ENCODE data around the gene ZBTB5.
"Not testable (repeated sequence)": the region's sequence is repeated elsewhere in the genome, so short reads cannot be mapped to it uniquely, and the experiment has no call there.

Gene ZBTB5

DNA sequence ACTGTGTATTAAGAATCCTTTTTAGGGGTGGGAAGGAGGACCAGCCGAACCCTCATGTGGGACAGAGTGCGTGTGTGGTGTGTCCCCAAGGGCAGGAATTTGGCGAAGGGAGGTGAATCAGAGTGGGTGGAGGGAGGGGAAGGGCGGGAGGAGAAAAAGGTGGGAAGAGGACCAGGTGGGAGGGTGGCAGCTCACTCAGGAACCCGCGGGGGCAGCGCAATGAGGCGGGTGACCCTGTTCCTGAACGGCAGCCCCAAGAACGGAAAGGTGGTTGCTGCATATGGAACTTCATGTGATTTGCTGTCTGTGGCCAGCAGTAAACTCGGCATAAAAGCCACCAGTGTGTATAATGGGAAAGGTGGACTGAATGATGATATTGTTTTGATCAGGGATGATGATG, 11.7 kb upstream of the ZBTB5 start:
- Histone ChIP-seq H3K4me1 (ENCODE audit: insufficient read depth, low read length) (no peaks in the 10 kb centered on the region), H3K4me3 (ENCODE audit: low read depth in 1 of 2, low read length in 2 of 2) (no peak overlapping the region), H3K36me3 (ENCODE audit: insufficient read depth, low read length) (no peaks in the 10 kb centered on the region), H3K9me3 (ENCODE audit: insufficient read depth, low read length, severe bottlenecking) (peaks cover 9% of the 10 kb centered on the region), H3K27me3 (ENCODE audit: insufficient read depth, low read length, poor library complexity) (no peaks in the 10 kb centered on the region), H3K9ac (ENCODE audit: low read depth, low read length) (no peak overlapping the region), H3K79me2 (ENCODE audit: insufficient read depth, low read length) (no peaks in the 10 kb centered on the region), H3K4me2 (ENCODE audit: insufficient read depth, low read length) (no peak overlapping the region), H3K27ac (ENCODE audit: low read length) (no peak overlapping the region), H2AFZ (ENCODE audit: low read depth, low read length) (no peak overlapping the region), H4K20me1 (ENCODE audit: insufficient read depth, low read length) (no peaks in the 10 kb centered on the region)
- ATAC-seq (ENCODE audit: insufficient read depth, low read depth) (no peak), DNase-seq (no peak)
- TF ChIP-seq, protein P1, sequence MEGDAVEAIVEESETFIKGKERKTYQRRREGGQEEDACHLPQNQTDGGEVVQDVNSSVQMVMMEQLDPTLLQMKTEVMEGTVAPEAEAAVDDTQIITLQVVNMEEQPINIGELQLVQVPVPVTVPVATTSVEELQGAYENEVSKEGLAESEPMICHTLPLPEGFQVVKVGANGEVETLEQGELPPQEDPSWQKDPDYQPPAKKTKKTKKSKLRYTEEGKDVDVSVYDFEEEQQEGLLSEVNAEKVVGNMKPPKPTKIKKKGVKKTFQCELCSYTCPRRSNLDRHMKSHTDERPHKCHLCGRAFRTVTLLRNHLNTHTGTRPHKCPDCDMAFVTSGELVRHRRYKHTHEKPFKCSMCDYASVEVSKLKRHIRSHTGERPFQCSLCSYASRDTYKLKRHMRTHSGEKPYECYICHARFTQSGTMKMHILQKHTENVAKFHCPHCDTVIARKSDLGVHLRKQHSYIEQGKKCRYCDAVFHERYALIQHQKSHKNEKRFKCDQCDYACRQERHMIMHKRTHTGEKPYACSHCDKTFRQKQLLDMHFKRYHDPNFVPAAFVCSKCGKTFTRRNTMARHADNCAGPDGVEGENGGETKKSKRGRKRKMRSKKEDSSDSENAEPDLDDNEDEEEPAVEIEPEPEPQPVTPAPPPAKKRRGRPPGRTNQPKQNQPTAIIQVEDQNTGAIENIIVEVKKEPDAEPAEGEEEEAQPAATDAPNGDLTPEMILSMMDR (IDR thresholded peaks at IDR 0.05; ENCODE audit: borderline replicate concordance, extremely low read depth, low read length, poor library complexity, severe bottlenecking), result no peak
- no peak for TF ChIP-seq EZH2 (IDR thresholded peaks at IDR 0.05; ENCODE audit: borderline replicate concordance, low read depth, low read length, severe bottlenecking)

DNA sequence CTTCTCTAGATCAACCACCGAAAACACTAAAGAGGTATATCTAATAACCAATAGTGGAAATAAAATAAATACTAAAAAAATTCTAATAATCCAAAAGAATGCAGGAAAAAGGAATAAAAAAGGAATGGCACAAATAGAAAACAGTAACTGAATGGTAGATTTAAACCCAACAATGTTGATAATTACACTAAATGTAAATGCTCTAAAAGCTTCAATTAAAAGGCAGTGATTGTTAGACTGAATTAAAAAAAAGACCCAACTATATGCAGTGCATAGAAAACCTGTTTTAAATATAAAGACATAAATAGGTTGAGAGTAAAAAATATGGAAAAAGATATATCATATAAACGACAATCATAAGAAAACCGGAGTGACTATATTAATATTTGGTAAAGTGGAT, 9.2 kb upstream of the ZBTB5 start:
- Histone ChIP-seq H3K9me3 (ENCODE audit: insufficient read depth, low read length, severe bottlenecking) (peaks cover 9% of the 10 kb centered on the region), H3K4me3 (ENCODE audit: low read depth in 1 of 2, low read length in 2 of 2) (no peak overlapping the region), H3K9ac (ENCODE audit: low read depth, low read length) (no peak overlapping the region), H3K27ac (ENCODE audit: low read length) (no peak overlapping the region), H3K79me2 (ENCODE audit: insufficient read depth, low read length) (no peaks in the 10 kb centered on the region), H2AFZ (ENCODE audit: low read depth, low read length) (no peak overlapping the region), H3K36me3 (ENCODE audit: insufficient read depth, low read length) (no peaks in the 10 kb centered on the region), H3K4me2 (ENCODE audit: insufficient read depth, low read length) (no peak overlapping the region), H4K20me1 (ENCODE audit: insufficient read depth, low read length) (no peaks in the 10 kb centered on the region), H3K4me1 (ENCODE audit: insufficient read depth, low read length) (no peaks in the 10 kb centered on the region), H3K27me3 (ENCODE audit: insufficient read depth, low read length, poor library complexity) (no peaks in the 10 kb centered on the region)
- no peak for DNase-seq
- TF ChIP-seq, protein P1 (IDR thresholded peaks at IDR 0.05; ENCODE audit: borderline replicate concordance, extremely low read depth, low read length, poor library complexity, severe bottlenecking), result no peak
- TF ChIP-seq EZH2 (IDR thresholded peaks at IDR 0.05; ENCODE audit: borderline replicate concordance, low read depth, low read length, severe bottlenecking), result no peak
- no peak for ATAC-seq (ENCODE audit: insufficient read depth, low read depth)

DNA sequence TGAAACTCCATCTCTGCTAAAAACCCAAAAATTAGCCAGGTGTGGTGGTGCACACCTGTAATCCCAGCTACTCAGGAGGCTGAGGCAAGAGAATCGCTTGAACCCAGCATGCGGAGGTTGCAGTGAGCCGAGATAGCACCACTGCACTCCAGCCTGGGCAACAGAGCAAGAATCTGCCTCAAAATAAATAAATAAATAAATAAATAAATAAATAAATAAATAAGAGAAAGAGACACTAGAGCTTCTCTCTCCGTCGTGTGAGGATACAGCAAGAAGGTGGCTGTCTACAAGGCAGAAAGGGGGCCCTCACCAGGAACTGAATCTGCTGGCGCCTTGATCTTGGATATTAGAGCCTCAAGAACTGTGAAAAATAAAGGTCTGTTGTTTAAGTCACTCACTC, 8.7 kb upstream of the ZBTB5 start:
- not testable (repeated sequence) for ATAC-seq (ENCODE audit: insufficient read depth, low read depth); H3K36me3 ChIP-seq (ENCODE audit: insufficient read depth, low read length); H3K4me2 ChIP-seq (ENCODE audit: insufficient read depth, low read length); H3K79me2 ChIP-seq (ENCODE audit: insufficient read depth, low read length); H3K27me3 ChIP-seq (ENCODE audit: insufficient read depth, low read length, poor library complexity); DNase-seq; H2AFZ ChIP-seq (ENCODE audit: low read depth, low read length); H3K9ac ChIP-seq (ENCODE audit: low read depth, low read length); H3K4me3 ChIP-seq (ENCODE audit: low read depth in 1 of 2, low read length in 2 of 2); H3K4me1 ChIP-seq (ENCODE audit: insufficient read depth, low read length); H3K9me3 ChIP-seq (ENCODE audit: insufficient read depth, low read length, severe bottlenecking); H3K27ac ChIP-seq (ENCODE audit: low read length); H4K20me1 ChIP-seq (ENCODE audit: insufficient read depth, low read length)

DNA sequence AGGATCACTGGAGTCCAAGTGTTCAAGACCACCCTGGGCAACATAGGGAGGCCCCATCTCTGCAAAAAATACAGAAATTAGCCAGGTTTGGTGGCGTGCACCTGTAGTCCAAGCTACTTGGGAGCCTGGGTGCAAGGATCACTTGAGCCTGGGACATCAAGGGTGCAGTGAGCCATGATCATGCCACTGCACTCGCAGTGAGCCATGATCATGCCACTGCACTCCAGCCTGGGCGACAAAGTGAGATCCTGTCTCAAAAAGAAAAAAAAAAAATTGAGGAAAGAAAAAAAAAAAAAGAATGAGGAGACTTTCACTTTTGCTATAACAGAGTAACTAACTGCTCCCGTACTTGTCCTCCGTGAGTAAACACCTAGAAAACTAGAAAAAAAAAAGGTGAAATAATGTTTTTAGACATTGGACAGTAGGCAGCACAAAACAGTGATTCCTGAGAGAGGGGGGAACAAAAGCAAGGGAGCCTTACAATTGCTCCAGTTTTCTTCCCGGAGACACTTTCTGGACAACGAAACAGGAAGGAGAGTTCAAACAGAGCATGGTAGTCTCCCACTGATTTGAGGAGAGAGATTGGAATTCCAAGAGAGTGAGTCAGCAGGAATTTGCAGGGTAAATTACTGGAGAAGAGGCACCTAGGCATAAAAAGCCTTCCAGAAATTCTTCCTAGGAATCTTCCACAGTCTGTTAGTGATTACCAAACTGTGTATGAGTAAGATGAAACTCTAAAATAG, 6.9 kb upstream of the ZBTB5 start:
- Histone ChIP-seq H3K36me3 (ENCODE audit: insufficient read depth, low read length) (no peaks in the 10 kb centered on the region), H3K27ac (ENCODE audit: low read length) (no peak overlapping the region), H3K27me3 (ENCODE audit: insufficient read depth, low read length, poor library complexity) (no peaks in the 10 kb centered on the region), H3K4me1 (ENCODE audit: insufficient read depth, low read length) (peaks cover 2% of the 10 kb centered on the region; the same call in 1 of the 2 replicates), H2AFZ (ENCODE audit: low read depth, low read length) (peak overlapping the region; percentile 54; the same call in 1 of the 2 replicates), H3K4me3 (ENCODE audit: low read depth in 1 of 2, low read length in 2 of 2) (no peak overlapping the region), H4K20me1 (ENCODE audit: insufficient read depth, low read length) (no peaks in the 10 kb centered on the region), H3K9ac (ENCODE audit: low read depth, low read length) (no peak overlapping the region), H3K79me2 (ENCODE audit: insufficient read depth, low read length) (no peaks in the 10 kb centered on the region), H3K9me3 (ENCODE audit: insufficient read depth, low read length, severe bottlenecking) (peaks cover 9% of the 10 kb centered on the region), H3K4me2 (ENCODE audit: insufficient read depth, low read length) (no peak overlapping the region)
- no peak for ATAC-seq (ENCODE audit: insufficient read depth, low read depth)
- no peak for DNase-seq
- no peak for TF ChIP-seq EZH2 (IDR thresholded peaks at IDR 0.05; ENCODE audit: borderline replicate concordance, low read depth, low read length, severe bottlenecking)
- TF ChIP-seq, protein P1 (IDR thresholded peaks at IDR 0.05; ENCODE audit: borderline replicate concordance, extremely low read depth, low read length, poor library complexity, severe bottlenecking), result no peak

All from DND-41 (cell line).